ENCODE measurements around the gene UIMC1.

UIMC1 gene

GRCh38 chr5:176901260-176902101 lies 105.1 kb downstream of the UIMC1 start:
- DNase-seq, result no peak

DNA sequence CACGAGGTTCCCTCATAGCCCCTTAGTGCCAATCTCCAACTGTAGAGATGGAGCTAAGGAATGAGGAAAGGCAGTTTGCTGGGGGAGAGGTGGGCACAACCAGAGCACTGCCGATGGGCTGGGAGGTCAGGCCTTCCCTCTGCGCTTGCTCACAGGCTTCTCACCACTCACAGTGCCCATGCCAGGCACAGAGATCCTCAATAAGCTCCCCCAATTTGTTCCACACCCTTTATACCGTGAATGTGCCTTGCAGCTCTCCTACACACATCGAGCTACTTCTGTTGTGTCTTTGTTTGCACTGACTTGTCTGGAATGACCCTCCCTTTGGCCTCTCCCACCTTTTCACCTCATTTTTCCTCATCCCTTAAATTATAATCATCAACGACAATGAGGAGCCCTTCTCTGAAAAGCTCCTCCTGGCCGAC lies 105.8 kb downstream of the UIMC1 start:
- no peak for DNase-seq

- no peak for DNase-seq
These were observed 106.4 kb downstream of the UIMC1 start for GRCh38 chr5:176899946-176900779.

GRCh38 chr5:176899296-176899891 lies 107.2 kb downstream of the UIMC1 start, which contains the start of gene HK3:
TSS of gene HK3 (minus strand) at chr5:176899346. CDS start at chr5:176896159, 3,187 bp downstream.
- no peak for DNase-seq

- no peak for DNase-seq
These were observed 109.3 kb downstream of the UIMC1 start for GRCh38 chr5:176897263-176897662.

GRCh38 chr5:176895831-176896230 lies 110.7 kb downstream of the UIMC1 start:
- DNase-seq, result no peak

DNA sequence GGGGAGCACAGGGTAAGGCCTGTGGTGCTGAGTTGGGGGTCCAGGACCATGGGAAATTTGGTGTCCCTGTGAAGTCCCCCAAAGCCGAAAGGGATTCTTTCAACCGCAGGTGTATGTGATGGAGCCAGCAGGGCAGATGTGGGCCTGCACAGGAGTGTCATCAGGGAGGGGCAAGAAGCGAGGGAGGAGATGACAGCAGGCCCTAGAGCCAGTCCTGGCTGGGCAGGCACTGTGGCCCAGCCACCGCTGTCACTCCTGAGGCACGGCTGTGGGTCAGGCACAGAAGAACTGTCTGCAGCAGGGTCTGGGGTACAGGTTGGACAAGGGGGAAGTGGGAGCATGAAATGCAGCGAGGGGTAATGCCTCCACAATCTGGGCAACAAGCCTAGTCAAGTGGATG lies 112.3 kb downstream of the UIMC1 start:
- no peak for DNase-seq

- no peak for DNase-seq
These were observed 113.9 kb downstream of the UIMC1 start for GRCh38 chr5:176892663-176893062.

DNA sequence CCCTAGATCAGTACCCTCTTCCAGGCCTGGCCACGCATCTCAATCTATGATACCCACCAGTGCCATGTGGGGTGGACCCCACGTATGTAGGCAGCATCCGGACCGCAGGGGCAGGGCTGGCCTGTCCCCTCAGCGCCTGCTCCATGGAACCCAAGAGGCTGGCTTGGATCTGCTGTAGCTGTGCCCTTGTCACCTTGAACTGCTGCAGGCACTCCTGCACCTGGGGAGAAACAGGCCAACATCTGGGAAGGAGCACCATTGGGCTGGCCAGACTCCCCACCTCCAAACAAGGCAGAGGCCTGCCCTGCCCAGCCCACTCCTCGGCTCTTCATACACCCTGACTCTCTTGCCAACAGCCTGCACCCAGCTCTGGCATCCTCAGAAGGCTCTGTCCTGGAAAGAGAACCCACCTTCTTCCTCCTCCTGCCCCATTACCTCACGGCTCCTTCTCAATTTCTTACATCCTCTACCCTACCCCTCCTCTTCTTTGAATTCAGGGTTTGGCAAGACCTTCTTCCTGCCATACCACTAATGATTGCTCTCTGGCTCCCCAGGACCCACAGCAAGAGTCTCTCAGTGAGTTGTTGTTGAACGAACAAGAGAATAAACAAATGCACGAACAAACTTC lies 115.1 kb downstream of the UIMC1 start:
- no peak for DNase-seq

- DNase-seq, result no peak
These were observed 115.9 kb downstream of the UIMC1 start for GRCh38 chr5:176890455-176891330.

DNA sequence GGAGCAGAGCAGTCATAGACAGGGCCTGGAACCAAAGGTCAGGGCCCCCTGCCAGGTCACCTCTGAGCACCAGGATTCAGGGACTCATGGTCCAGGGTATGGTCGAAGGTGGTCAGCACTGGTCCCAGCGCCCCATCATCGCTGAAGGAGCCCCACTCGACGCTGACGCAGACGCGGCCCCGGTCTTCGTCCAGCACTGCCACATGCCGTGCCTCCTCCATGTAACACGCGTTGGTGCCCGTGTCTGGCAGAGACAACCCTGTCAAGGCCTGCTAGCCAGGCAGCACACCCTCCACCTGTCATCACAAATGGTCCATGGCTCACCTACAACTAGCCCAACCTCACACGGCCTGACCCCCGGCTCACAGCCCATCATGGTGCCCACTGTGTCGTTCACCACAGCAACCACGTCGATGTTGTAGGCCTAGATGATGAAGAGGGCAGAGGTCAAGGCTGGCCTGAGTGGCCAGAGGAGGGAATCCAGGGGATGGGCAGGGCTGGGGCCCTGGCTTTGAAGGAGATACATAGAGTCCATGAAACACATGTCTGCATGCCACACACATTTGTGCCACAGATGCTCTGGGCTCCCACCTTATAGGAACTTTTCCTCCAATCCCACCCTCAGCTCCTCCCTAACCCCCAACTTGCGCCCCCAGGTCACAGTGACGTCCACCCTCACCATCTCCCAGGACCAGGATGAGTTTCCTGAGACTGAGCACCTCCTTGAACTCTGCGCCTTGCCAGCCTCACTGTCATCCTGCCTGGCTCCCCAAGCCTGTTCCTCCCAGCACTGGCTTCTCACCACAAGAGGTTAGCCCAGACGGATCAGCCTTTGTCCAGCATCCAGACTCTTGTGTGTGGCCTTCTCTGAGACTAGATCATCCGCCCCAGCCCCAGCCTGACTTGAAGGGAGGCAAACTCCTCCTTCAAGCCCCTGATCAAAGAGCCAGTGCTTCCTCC lies 117.0 kb downstream of the UIMC1 start:
- no peak for DNase-seq

DNA sequence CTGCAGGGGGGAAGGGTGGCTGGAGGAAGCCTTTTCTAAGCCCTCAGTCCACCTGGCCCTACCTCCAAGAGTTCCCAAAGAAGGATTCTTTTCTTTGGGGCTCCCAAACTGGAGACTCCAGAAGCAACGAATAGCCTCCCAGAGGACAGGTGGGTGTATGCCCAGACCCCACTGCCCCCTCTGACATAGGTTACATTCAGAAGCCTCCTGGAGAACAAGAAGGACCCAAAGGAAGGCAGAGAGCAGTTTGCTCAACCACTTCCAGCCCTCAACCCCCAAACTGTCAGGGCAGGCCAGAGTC lies 117.8 kb downstream of the UIMC1 start:
- DNase-seq, result no peak

DNA sequence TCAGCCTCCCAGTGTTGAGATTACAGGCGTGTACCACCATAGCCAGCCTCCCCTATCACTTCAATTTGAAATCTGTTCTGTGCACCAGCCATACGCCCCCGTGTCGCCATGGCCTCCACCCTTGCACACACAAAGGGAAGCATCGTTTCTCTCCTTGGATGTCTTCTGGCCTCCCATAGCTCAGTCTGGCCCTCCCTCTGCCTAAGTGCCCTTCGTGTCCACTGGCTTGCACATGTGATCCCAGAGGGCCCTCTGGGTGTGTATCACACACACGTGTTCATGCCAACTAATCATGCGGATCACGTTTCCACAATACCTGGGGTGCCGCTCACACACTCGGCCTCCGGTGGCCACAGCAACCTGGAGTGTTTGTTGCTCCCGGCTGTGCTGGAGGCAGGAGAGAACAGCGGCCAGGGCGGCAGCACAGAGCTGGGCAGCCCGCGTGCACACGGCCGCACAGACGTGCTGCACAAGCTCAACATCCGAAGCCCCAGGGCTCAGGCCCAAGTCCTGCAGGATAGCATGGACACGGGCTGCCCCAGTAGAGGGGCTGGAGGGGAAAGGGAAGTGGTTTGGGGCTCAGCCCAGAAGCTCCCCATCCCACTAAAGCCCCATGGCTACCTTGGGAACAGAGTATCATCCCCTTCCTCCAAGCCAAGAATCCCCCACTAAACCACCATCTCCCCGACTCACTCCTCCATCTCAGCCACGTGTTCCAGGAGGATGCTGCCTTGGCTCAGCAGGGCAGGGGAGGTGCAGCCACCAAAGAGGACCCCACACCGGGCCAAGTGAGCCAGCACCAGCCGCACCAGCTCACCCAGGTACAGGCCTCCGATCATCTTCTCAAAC lies 118.3 kb downstream of the UIMC1 start:
- DNase-seq, result no peak

GRCh38 chr5:176887252-176887849 lies 119.2 kb downstream of the UIMC1 start:
- no peak for DNase-seq

DNA sequence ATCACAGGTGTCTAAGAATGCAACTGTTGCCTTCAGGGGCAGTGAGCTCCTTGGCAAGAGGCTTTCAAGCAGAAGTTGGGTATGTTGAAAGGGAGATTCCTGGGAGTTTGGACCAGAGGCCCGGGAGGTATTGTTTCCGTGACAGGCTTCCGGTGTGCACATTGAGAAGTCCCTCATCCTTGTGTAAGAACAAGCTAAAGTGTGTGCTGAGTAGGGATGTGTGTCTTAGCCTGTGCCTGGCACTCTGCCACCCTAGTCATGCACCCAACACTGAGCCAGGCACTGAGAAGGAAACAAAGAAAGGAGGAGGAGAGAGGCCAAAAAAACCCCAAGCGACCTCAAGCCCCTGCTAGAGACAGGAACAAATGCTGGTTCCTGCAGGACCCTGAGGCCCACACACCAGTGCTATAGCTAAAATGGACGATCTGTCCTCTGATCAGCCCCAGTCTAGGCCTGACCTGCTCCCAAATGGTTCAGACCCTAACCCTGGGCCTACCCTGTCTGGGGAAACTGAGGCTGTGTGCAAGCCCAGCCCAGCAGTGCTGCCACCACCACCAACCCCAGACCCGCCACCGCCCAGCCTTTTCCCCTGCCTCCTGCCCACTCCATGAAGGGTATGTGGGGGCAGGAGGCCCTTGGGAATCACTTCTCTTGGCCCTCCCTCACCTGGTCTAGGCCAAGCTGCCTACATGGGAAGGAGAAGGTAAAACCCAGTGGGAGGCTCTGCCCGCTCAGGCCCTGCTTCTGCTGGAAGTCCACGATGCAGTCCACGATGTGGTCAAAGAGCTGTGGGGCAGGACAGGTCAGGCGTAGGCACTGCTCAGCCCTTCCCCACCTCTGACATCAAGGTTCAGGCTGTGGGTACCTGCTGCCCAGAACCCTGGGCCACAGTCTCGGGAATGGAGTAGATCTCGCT lies 120.0 kb downstream of the UIMC1 start:
- no peak for DNase-seq

DNA sequence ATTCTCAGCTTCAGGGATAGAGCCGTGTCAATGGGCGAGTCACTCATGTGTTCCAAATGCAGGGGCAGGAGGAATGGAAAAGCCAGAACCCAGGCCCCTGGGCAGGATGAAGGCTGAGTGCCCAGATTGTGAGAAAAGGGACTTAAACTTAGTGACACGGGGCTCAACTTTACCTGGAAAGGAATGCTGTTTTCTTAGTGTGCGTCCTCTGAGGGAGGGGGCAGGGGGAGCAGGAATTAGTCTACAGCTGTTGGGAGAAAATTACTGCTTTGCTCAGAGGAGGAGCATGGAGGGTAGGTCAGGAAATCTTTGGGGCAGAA lies 122.0 kb downstream of the UIMC1 start:
- DNase-seq, result no peak

DNA sequence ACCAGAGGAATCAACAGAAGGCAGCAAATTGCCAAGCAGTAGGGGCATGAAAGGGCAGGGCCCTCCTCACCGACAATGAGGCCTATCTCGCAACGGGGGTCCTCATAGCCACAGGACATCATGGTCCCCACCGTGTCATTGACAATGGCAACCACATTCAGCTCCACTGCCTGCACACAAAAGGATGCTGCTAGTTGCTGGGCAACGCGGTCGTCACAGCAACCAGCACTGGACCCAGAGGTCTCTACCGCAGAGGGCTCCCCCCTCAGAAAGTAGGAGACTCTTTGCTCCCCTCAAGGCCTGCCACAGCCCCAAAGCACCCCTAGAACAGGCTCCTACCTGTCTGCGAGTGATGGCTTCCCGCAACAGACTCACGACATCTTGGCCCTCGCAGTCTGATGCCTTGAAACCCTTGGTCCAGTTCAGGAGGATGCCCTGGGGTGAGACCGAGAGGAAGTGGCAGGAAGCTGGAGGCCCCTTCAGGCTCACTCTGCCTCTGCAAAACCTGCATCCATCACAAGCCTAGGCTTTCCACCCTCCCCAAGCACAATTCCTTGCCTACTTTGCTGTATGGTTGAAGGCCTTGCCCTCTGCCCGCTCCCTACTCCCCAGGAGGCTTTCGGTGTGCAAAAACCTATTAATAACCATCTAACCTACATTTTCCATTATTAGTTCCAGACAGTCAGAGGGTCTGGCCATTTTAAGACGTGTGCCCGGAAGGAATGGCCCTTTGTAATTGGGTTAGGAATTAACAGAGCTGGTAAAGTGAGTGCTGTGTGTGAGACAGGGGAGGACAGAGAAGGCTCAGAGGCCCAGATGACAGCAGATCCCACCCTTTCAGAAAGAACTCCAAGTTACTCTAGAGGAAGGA lies 122.6 kb downstream of the UIMC1 start:
- no peak for DNase-seq

Measured in fibroblast of skin of abdomen (primary cell).